IPS-18c (cell line): ENCODE measurements around the gene B4GALT2.

ENCODE experiments used
- H3K4me3 ChIP-seq: 2 replicates; pipeline ENCODE4 v1.7.0; 2013; ENCODE audit warnings: low read depth, mild to moderate bottlenecking, low read length, moderate library complexity; ENCODE audit not compliant: insufficient read depth
- H3K9me3 ChIP-seq: one replicate; pipeline ENCODE4 v1.6.1; 2013; ENCODE audit warnings: mild to moderate bottlenecking, low read length, moderate library complexity; ENCODE audit not compliant: control insufficient read depth, insufficient read depth

Gene B4GALT2

GRCh38 chr1:43942411-43942810, 36.6 kb upstream of the B4GALT2 start:
- no peak overlapping the region for H3K4me3 ChIP-seq
- H3K9me3 ChIP-seq = peaks cover 2% of the 10 kb centered on the region

- H3K4me3 ChIP-seq = no peak overlapping the region
- H3K9me3 ChIP-seq = peaks cover 2% of the 10 kb centered on the region
These were observed 34.1 kb upstream of the B4GALT2 start for GRCh38 chr1:43944860-43945259.

GRCh38 chr1:43945674-43946235, 33.3 kb upstream of the B4GALT2 start:
- peaks cover 2% of the 10 kb centered on the region for H3K9me3 ChIP-seq
- peak overlapping the region; percentile 78; the same call in 1 of the 2 replicates for H3K4me3 ChIP-seq

DNA sequence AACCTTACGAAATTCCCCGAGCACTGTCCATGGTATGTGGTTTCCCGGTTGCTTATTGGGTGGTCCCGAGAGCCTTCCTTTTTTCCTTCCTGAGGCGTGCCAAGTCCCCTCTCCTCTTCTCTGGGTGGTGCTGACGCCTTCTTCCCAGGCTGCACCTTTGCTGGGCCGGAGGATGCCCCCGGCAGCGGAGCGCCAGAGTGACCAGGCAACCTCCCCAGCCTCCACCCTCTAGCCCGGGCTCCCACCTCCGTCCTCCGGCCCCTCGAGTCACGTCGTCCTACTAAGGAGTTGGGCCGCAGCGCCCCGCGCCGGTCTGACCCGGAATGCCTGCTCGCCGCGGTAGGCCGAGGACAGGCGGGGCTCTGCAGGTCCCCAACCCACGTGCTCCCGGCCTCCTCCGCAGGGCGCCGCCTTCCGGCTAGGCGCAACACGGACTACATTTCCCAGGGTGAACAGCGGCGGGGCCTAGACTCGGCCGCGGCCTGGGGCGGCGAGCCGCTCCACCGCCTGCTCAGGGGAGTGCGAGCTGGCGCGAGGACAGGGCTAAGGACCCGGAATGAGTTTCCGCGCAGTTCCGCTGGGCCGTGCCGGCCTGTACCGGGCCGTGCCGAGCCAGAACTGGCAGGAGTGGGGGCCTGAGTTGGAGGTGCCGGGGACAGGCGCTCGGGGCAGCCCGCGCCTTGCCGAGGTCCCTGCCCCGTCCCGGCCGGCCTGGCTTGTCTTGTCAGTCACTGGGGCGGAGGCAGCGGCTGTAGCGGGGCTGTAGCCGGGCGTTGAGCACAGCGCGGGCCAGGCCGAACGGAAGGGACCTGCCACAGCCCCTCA, 32.6 kb upstream of the B4GALT2 start, which contains the start of gene IPO13:
Gene IPO13 (plus strand): TSS at position 715 of the 825 bp plus-strand sequence. CDS start 651 bp downstream, outside the sequence.
- H3K4me3 ChIP-seq = peak within 1 kb of the TSS; percentile 78
- peaks cover 2% of the 10 kb centered on the region for H3K9me3 ChIP-seq

GRCh38 chr1:43947061-43947873, 31.7 kb upstream of the B4GALT2 start:
- H3K9me3 ChIP-seq = peaks cover 2% of the 10 kb centered on the region

GRCh38 chr1:43947874-43948437, 31.1 kb upstream of the B4GALT2 start:
- peak overlapping the region; percentile 78 for H3K4me3 ChIP-seq
- H3K9me3 ChIP-seq = peaks cover 2% of the 10 kb centered on the region

More at GRCh38 chr1:43947061-43947873, 31.7 kb upstream of the B4GALT2 start:
- peak overlapping the region; percentile 78 for H3K4me3 ChIP-seq

GRCh38 chr1:43949678-43950077, 29.3 kb upstream of the B4GALT2 start:
- no peak overlapping the region for H3K4me3 ChIP-seq
- peaks cover 2% of the 10 kb centered on the region for H3K9me3 ChIP-seq

- Histone ChIP-seq H3K4me3 (no peak overlapping the region), H3K9me3 (no peaks in the 10 kb centered on the region)
These were observed 27.7 kb upstream of the B4GALT2 start for GRCh38 chr1:43951021-43951985.

DNA sequence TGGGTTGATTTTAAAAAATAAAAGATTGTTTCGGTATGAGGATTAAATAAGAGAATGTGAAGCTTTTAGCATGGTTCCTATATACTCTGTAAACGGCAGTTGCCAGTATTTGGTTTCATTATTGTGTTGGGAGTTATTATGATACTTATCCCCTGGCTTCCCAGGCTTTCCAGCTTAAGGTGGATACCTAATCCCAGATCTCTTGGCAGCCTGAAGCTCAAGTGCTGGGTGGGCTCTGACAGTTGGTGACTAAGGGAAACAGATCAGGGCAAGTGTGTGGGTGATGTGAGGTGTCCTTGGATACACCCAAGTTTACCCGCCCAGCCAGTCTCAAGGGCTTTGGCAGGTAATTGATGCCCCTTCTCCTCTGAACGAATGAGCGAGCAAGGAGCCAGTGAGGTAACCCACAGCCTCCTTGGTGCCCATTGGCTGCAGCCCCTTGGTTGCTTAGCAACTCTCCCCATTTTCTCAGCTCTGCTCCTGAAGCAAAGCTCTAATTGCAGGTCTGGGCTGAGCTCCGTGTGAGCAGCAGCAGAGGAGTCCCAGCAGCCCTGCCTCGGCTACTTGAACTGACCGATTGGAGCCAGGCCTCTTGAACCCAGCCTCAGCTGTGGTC, 26.2 kb upstream of the B4GALT2 start:
- H3K9me3 ChIP-seq = no peaks in the 10 kb centered on the region
- H3K4me3 ChIP-seq = no peak overlapping the region

GRCh38 chr1:43953361-43953760, 25.6 kb upstream of the B4GALT2 start:
- H3K4me3 ChIP-seq = no peak overlapping the region
- H3K9me3 ChIP-seq = no peaks in the 10 kb centered on the region

DNA sequence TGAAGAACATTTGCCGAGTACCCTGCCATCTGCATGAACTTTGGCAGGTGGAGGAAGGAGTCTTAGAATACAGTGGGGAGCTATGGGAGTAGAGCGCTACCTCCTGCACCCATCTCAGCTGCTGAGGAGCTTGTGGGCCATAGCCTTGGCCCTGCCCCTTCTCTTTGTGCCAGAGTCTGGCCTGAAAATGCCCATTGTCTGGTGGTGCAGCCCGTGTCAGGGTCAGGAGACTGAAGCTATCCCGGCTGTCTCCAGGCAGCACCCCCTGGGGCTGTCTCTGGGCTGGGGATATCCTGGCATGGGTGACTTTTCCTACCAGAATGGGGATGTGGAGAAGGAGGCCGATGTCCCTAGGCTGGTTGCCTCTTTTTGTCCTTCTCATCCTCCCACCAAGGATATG, 25.0 kb upstream of the B4GALT2 start:
- H3K4me3 ChIP-seq = no peak overlapping the region
- H3K9me3 ChIP-seq = no peaks in the 10 kb centered on the region

- no peaks in the 10 kb centered on the region for H3K9me3 ChIP-seq
These were observed 22.8 kb upstream of the B4GALT2 start for GRCh38 chr1:43956234-43956633.

DNA sequence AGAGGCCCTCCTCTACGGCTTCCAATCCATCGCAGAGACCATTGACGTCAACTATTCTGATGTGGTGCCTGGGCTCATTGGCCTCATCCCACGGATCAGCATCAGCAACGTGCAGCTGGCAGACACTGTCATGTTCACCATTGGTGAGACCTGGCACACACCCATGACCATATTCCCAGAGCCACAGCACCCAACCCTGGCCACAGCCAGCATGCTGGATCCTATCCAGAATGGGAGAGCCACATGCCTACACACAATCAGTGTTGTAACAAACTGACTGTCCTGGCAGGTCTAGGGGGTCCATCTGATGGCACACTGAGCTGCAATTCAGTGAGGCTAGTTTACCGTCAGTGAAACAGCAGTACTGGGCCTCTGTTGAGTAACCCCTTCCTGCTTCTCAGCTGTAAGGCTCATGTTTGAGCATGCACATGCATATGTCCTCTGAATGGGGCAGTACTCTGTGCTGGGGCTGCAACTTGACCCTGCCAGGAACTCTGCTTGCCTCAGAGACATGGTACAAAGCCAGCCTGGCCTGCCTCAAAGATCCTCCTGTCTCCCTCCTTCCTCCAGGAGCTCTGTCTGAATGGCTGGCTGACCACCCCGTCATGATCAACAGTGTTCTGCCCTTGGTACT, 21.5 kb upstream of the B4GALT2 start:
- H3K4me3 ChIP-seq = no peak overlapping the region

More at GRCh38 chr1:43956234-43956633, 22.8 kb upstream of the B4GALT2 start:
- no peak overlapping the region for H3K4me3 ChIP-seq

GRCh38 chr1:43958351-43959255, 20.4 kb upstream of the B4GALT2 start:
- H3K9me3 ChIP-seq = no peaks in the 10 kb centered on the region
- no peak overlapping the region for H3K4me3 ChIP-seq

More for the DNA sequence above, 21.5 kb upstream of the B4GALT2 start:
- H3K9me3 ChIP-seq = no peaks in the 10 kb centered on the region

DNA sequence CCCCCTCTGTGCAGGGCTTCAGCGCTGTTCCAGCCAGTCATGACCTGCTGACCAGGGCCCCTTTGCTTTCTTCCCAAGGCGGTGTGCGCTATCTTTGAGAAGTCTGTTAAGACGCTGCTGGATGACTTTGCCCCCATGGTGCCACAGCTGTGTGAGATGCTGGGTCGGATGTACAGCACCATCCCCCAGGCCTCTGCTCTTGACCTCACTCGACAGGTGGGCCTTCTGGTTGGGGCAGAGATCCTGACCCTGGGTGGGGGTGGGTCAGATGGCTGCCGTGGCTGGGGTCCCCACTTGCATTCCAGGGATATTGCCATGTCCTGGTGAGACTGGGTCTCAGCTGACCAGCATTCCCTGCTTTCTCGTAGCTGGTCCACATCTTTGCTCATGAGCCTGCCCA, 18.2 kb upstream of the B4GALT2 start:
- H3K4me3 ChIP-seq = no peak overlapping the region
- no peaks in the 10 kb centered on the region for H3K9me3 ChIP-seq
